CD1c-positive myeloid dendritic cell (primary cell): ENCODE results near the gene HSPA1L.
"Not testable (repeated sequence)": the region's sequence is repeated elsewhere in the genome, so short reads cannot be mapped to it uniquely, and the experiment has no call there.

Experiments
- DNase-seq: peaks from one replicate; pipeline ENCODE4 v3.0.0-alpha.2; 2016; ENCODE audit errors: extremely low spot score

The HSPA1L gene

DNA sequence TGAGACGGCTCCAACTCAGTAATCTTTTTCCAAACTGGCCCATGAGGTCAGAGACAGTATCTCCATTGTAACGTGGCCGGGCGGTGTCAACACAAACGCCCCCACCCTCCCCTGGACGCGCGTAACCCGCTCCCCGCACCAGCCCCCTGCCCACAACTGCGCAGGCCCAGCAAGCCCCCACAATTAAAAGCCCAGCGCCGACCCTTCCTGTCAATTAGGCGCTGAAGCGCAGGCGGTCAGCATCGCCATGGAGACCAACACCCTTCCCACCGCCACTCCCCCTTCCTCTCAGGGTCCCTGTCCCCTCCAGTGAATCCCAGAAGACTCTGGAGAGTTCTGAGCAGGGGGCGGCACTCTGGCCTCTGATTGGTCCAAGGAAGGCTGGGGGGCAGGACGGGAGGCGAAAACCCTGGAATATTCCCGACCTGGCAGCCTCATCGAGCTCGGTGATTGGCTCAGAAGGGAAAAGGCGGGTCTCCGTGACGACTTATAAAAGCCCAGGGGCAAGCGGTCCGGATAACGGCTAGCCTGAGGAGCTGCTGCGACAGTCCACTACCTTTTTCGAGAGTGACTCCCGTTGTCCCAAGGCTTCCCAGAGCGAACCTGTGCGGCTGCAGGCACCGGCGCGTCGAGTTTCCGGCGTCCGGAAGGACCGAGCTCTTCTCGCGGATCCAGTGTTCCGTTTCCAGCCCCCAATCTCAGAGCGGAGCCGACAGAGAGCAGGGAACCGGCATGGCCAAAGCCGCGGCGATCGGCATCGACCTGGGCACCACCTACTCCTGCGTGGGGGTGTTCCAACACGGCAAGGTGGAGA is at the start of gene HSPA1L, which contains the start of gene HSPA1A:
TSS of gene HSPA1L (minus strand) at position 259 of the 814 bp plus-strand sequence. CDS start 3,311 bp downstream, outside the sequence.
TSS of gene HSPA1A (plus strand) at position 519 of the 814 bp plus-strand sequence. CDS start at position 733, 214 bp downstream.
- DNase-seq: peak; percentile 94

DNA sequence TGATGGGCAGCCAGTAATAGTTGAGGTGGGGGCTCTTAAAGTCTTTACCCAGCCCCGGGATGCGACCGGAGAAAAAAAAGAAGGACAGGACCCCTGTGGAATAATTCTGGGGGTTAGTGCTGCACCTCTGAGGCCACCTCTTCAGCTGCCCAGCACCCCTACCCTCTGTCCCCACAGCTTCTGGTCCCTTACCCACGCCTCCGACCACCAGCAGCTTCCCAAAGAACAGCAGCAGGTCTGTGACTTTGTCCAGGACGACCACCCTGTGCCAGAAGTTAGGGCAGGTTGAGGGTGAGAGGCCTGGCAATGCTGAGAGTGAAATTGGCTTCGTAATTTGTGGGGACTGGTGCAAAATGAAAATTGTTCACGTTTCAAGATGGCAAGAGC is 49.7 kb upstream of the HSPA1L start:
- DNase-seq: no peak

DNA sequence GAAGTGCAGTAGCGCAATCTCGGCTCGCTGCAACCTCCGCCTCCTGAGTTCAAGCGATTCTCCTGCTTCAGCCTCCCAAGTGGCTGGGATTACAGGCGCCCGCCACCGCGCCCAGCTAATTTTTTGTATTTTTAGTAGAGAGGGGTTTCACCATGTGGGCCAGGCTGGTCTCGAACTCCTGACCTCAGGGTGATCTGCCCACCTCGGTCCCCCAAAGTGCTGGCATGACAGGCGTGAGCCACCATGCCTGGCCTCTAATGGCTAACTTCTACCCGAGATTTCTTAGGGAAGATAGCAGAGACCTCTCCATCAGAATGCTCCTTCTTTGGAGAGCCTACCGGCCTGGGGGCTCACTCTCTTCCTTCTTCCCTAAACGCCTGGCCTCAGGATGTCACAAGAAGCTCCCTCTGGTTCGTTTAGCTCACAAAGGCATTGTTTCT is 49.1 kb upstream of the HSPA1L start:
- DNase-seq: not testable (repeated sequence)

DNA sequence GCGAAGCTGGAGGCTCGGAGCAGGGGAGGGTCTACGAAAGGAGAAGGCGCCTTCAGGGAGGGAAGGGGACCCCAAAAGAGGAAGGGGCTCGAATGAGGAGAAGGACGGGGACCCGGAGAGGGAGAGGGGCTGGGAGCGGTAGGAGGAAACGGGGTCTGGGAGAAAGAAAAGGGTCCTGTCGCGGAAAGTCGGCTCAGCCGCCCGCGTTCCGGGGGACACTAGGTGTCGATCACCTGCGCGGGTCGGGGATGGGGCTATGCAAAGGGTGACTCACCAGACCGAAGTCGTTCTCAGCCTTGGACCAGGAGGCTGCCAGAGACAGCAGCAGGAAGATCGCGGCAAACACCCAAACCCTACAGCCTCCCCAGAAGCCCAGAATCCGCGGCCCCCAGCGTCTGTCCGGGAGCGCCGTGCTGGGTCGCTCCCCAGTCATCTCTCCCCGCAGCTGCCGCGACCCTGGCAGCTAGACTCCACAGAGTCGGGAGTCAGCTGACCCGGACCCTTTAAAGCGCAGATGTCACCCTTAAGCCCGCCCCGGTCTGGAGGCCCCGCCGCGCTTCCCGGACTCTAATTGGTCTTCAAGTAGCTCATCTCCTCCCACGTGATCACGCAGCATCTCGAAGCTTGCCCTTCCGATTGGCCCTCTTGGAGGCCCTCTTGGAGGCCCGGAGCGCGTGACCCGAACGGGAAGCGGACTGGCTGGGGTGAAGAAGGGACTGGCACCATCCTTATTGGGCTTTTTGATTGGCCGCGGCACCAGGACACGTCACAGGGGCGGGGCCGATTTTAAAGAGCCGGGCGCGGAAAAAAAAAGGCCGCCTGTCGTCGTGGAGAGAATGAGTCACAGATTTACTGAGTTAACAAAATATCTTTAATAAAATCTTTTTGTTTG is 47.5 kb upstream of the HSPA1L start, which contains the start of gene NEU1:
TSS of gene NEU1 (minus strand) at position 478 of the 892 bp plus-strand sequence. CDS start at position 433, 45 bp downstream.
- DNase-seq: peak; percentile 100

DNA sequence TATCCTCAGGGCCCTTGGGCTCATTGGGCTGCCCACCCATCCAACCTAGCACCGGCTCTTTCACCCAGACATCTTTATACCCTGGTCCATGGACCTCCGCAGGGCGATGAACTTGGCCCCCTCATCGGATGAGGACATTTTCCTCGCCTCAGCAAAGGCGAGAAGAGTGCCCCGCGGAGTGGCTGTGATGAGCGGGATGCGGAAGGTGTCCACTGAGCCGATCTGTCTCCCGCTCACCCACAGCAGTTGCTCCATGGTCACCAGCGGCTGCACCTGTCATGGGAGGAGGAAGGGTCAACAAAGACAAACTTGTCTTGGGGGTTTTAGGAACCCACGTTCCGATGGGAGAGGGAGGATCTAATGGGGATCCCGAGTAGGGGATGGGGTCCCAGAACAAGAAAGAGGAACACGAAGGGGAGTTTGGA is 46.8 kb upstream of the HSPA1L start:
- DNase-seq: no peak

DNA sequence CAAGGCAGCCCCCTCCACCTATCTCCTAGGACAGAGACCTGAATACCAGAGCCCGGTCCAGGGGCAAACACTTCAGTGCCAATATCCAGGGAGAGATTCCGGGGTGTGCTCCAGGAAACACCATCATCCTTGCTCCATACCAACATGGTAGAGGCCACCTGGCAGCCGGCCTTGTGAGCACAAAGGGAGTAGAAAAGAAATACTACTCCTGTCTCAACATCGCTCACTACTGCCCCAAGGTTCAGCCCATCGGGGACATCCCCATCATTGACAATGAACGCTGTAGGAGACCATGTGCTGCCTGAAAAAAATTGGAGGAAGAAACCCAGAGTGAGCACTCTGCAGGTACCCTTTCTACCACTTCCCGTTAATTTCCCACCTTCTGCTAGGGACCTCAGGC is 46.1 kb upstream of the HSPA1L start:
- DNase-seq: no peak

DNA sequence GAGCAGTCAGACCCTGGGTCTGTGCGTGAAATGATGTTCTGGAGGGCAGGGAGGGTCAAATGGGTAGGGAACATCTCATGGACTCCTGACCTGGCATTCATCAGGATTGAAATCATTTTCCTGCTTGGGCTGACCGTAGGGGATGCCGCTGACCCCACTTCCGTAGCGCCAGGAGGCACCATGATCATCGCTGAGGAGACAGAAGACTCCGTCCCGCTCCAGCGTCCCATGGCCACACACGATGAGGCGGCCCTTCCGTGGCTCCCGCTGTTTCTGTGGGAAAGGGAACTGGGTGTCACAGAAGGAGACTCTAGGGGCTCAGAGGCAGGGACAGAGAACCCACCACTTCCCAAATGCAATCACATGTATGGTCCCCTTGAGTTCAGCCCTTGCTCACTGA is 45.3 kb upstream of the HSPA1L start:
- no peak for DNase-seq

DNA sequence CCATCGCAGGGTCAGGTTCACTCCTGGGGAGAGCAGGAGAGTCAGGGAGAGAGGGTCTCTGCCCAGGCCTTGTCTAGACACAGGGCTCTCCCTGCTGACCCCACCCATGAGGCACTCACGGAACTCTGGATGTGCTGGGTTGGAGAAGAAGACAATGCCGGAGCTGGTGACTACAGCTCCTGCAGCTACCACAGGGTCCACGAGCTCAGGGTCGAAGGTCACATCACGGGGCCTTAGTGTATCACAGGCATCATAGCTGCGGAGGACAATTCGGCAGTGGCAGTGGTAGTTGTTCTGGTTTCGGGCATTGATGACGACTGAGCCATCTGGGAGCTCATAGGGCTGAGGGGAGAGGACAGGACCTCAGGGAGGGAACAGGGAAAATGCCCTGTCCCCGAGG is 44.8 kb upstream of the HSPA1L start:
- DNase-seq: no peak

DNA sequence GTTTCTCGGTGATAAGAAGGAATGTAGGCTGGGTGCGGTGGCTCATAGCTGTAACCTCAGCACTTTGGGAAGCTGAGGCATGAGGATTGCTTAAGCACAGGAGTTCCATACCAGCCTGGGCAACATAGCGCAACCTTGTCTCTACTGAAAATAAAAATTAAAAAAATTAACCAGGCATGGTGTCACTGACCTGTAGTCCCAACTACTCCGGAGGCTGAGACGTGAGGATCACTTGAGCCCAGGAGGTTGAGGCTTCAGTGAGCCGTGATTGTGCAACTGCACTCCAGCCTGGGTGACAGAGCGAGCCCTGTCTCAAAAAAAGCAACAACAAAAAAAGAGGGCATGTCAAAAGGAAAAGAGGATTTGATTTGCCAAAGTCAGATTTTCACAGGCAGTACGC is 43.6 kb upstream of the HSPA1L start:
- DNase-seq: no peak

DNA sequence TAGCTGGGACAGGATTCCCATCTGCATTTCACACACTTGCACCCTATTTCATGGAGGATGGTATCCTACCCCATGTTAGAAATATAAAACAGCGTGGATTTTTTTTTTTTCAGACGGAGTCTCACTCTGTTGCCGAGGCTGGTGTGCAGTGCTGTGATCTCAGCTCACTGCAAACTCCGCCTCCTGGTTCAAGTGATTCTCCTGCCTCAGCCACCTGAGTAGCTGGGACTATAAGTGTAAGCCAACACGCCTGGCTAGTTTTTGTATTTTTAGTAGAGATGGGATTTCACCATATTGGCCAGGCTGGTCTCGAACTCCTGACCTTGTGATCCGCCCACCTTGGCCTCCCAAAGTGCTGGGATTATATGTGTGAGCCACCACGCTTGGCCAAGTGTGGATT is 42.7 kb upstream of the HSPA1L start:
- not testable (repeated sequence) for DNase-seq

DNA sequence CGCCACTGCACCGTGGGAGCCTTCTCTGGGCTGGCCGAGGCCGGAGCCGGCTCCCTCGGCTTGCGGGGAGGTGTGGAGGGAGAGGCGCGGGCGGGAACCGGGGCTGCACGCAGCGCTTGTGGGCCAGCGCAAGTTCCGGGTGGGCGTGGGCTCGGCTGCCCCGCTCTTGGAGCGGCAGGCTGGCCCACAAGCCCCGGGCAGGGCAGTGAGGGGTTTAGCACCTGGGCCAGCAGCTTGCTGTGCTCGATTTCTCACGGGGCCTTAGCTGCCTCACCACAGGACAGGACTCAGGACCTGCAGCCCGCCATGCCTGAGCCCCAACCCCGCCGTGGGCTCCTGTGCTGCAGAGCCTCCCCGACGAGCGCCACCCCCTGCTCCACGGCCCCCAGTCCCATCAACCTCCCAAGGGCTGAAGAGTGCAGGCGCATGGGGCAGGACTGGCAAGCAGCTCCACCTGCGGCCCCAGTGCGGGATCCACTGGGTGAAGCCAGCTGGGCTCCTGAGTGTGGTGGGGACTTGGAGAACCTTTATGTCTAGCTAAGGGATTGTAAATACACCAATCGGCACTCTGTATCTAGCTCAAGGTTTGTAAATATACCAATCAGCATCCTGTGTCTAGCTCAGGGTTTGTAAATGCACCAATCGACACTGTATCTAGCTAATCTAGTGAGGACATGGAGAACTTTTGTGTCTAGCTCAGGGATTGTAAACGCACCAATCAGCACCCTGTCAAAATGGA is 37.1 kb upstream of the HSPA1L start:
- not testable (repeated sequence) for DNase-seq

DNA sequence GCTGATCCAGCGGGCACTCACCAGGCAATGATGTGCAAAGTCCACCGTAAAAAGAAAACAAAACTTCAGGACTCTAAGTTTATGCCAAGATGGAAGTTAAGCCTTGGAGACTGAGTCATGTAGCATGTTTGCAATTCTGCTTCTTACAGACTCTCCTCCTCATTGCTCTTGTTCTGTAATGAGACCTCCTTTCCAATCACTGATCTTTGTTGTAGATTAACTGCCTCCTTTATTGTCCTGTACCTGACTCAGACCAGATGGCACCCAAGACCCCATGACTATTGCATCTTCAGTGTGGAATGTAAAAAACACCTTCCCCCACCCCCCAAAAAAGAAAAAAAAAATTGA is 36.4 kb upstream of the HSPA1L start:
- no peak for DNase-seq

DNA sequence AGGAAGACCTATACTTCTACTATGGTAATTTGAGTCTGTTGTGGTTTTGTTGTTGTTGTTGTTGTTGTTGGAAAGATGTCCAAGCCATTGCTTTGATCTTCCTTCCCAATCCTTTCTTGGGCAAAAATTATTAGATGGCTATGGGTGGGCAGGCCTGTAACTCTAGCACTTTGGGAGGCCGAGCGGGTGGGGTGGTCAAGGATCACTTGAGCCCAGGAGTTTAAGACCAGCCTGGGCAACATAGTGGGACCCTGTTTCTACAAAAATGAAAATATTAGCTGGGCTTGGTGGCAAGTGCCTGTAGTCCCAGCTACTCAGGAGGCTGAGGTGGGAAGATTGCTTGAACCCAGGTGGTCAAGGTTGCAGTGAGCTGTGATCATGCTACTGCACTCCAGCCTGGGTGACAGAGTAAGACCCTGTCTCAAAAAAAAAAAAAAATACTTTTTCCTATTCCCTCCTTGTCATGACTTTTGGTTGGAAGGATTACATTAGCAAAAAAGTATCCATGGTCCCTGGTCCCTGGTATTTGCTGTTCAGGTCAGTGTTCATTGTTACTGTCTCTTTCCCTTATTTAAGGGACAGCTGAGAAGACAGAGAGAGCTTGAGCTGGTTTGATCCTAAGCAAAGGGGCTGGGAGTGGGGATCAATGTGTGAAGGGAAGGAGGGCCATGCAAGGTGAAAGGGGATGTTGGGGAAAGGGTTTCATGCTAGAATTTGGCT is 35.8 kb upstream of the HSPA1L start:
- no peak for DNase-seq

DNA sequence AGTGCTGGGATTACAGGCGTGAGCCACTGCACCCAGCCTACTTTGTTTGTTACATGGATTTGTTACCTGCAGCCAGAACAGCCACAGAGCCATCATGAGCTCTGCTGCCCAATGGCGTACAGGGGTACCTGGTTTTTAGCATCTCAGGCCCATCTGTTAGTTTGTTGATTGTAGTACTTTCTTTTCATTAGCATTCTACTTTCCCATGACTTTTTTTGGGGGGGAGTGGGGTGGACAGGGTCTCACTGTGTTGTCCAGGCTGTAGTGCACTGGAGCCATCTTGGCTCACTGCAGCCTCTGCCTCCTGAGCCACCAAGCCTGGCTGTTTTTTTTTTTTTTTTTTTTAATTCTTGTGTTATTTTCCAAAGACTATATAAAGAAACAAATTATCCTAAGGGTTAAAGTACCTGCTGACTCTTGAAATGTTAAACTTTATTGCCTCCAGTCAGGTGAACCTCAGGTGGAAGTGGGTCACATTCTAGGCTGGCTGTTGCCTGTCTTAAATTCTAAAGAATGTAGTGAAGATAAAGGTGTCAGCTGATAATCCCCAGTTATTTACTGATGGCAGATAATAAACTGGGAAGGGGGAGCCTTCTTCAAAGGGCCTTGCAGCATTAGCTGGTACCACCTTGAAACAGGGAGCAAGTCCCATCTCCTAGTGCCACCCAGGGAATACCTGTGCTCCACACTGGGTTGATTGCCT is 32.3 kb upstream of the HSPA1L start:
- DNase-seq: no peak

DNA sequence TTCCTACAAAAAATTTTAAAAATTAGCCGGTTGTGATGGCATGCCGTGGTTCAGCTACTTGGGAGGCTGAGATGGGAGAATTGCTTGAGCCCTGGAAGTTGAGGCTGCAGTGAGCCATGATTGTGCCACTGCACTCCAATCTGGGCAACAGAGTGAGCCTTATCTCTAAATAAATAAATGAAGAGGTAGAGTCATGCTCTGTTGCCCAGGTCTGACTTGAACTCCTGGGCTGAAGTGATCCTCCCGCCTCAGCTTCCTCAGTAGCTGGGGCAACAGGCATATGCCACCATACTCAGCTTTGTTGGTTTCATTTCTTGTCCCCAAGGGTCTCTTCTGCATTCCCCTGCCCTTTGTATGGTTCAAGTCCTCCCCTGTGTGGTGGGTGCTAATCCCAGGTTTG is 29.4 kb upstream of the HSPA1L start:
- no peak for DNase-seq

DNA sequence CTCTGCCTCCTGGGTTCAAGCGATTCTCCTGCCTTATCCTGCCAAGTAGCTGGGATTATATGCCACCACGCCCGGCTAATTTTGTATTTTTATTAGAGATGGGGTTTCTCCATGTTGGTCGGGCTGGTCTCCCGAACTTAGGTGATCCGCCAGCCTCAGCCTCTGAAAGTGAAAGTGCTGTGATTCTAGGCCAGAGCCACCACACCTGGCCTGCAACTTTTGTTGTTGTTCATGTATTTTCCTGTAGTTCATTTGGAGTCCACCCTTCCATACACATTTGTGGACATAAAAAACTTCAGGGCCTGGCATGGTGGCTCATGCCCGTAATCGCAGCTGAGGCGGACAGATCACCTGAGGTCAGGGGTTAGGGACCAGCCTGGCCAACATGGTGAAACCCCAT is 27.0 kb upstream of the HSPA1L start:
- DNase-seq: no peak

DNA sequence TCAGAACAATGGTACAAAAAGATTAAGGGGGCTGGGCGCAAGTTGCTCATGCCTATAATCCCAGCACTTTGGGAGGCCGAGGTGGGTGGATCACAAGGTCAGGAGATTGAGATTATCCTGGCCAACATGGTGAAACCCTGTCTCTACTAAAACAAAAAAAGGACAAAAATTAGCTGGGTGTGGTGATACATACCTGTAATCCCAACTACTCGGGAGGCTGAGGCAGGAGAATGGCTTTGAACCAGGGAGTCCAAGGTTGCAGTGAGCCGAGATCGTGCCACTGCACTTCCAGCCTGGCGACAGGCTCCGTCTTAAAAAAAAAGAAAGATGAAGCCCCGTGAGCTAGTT is 24.7 kb upstream of the HSPA1L start:
- DNase-seq: not testable (repeated sequence)

DNA sequence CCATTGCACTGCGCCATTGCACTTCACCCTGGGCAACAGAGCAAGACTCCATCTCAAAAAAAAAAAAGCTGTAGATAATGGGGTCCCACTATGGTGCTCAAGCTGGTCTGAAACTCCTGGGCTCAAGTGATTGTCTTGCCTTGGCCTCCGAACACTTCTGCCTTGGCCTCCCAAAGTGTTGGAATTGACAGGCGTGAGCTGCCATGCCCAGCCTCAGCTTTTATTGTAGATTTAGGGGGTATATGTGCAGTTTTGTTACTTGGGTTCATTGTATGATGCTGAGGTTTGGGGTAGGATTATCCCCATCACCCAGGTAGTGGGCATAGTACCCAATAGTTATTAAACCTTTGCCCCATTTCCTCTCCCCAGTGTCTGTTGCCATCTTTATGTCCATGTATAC is 23.9 kb upstream of the HSPA1L start:
- no peak for DNase-seq

DNA sequence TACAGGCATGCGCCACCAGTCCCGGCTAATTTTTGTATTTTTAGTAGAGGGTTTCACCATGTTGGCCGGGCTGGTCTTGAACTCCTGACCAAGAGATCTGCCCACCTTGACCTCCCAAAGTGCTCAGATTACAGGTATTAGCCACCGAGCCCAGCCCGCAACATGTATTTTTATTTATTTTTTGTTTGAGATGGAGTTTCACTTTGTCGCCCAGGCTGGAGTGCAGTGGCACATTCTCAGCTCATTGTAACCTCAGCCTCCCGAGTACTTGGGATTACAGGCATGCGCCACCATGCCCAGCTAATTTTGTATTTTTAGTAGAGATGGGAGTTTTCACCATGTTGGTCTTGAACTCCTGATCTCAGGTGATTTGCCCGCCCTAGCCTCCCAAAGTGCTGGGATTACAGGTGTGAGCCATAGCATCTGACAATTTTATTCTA is 23.1 kb upstream of the HSPA1L start:
- not testable (repeated sequence) for DNase-seq

DNA sequence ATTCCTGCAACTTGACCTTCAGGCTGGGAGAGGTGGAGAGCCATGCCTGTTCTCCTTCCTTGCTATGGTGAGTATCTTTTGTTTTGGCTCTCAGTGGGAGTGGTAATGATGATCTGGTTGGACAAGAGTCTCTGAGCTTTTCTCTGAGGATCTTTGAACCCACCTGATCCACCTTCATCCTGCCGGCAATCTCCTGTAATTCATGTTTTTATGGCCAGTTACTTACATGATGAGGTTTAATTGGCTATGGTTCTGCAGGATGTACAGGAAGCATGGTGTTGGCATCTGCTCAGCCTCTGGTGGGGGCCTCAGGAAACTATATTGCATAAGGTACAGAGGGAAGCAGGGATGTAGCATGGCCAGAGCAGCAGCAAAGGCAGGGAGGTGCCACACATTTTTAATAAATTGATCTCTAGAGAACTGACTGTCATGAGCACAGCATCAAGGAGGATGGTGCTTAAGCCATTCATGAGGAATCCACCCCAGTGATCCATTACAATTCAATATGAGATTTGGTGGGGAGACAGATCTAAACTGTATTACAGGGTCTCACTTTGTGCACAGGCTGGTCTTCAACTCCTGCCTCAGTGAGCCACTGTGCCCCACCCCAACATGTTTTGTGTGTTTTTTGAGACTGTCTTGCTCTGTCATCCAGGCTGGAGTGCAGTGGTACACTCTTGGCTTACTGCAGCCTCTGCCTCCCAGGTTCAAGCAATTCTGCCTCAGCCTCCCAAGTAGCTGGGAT is 22.5 kb upstream of the HSPA1L start:
- DNase-seq: peak; percentile 1
